Liver (tissue), 9 donors: ENCODE results near the gene SLC24A3. TPM values are rescaled to one million over a fixed set of nuclear protein-coding genes. Genes with fewer than 3 reads are reported as not detected.

Experiments
- DNase-seq: peaks from one replicate; pipeline ENCODE4 v3.0.0-alpha.2; 2017; ENCODE audit warnings: low spot score
- H3K27ac ChIP-seq, 2 donors: one replicate each; pipeline ENCODE4 v1.7.0; 2013; ENCODE audit warnings: inconsistent platforms in 2 of 2, low read length in 2 of 2, control low read depth in 1 of 2, low read depth in 1 of 2, mild to moderate bottlenecking in 1 of 2
- H3K27me3 ChIP-seq, 4 donors: one replicate each; pipeline versions ENCODE4 v1.6.1 to v1.7.0; 2013; ENCODE audit warnings: low read length in 3 of 4, inconsistent platforms in 1 of 4, mild to moderate bottlenecking in 1 of 4, moderate library complexity in 1 of 4; ENCODE audit not compliant: control insufficient read depth in 4 of 4, insufficient read depth in 4 of 4
- H3K36me3 ChIP-seq, 4 donors: one replicate each; pipeline versions ENCODE4 v1.6.1 to v1.7.0; 2013; ENCODE audit warnings: low read length in 3 of 4, mild to moderate bottlenecking in 3 of 4, low read depth in 1 of 4, moderate library complexity in 1 of 4; ENCODE audit not compliant: control insufficient read depth in 4 of 4, insufficient read depth in 3 of 4
- H3K4me1 ChIP-seq, 4 donors: one replicate each; pipeline versions ENCODE4 v1.6.1 to v1.7.0; 2013; ENCODE audit warnings: low read length in 3 of 4, mild to moderate bottlenecking in 3 of 4, moderate library complexity in 1 of 4; ENCODE audit not compliant: control insufficient read depth in 4 of 4, insufficient read depth in 4 of 4
- H3K4me3 ChIP-seq, 3 donors: one replicate each; pipeline versions ENCODE4 v1.6.1 to v1.7.0; 2013; ENCODE audit warnings: low read length in 3 of 3, control low read depth in 1 of 3, low read depth in 1 of 3, mild to moderate bottlenecking in 1 of 3
- H3K9ac ChIP-seq, 2 donors: one replicate each; pipeline ENCODE4 v1.7.0; 2013; ENCODE audit warnings: low read length in 2 of 2, mild to moderate bottlenecking in 2 of 2, moderate library complexity in 2 of 2, control low read depth in 1 of 2, low read depth in 1 of 2
- H3K9me3 ChIP-seq, 4 donors: one replicate each; pipeline versions ENCODE4 v1.6.1 to v1.7.0; 2013; ENCODE audit warnings: low read length in 3 of 4; ENCODE audit not compliant: control insufficient read depth in 4 of 4
- EGR1 ChIP-seq, 2 donors: IDR thresholded peaks; 2 replicates each; pipeline ENCODE4 v1.6.1; 2016 to 2018; ENCODE audit warnings: antibody characterized with exemption in 2 of 2, low read depth in 2 of 2
- FOXA1 ChIP-seq: IDR thresholded peaks from 2 replicates; pipeline ENCODE4 v1.6.1; 2016; ENCODE audit warnings: antibody characterized with exemption
- FOXA2 ChIP-seq: IDR thresholded peaks from 2 replicates; pipeline ENCODE4 v1.6.1; 2016; ENCODE audit warnings: antibody characterized with exemption
- GABPA ChIP-seq, 2 donors: IDR thresholded peaks in 1 of 2; conservative IDR thresholded peaks in 1 of 2; 2 replicates each; pipeline ENCODE4 v1.6.1; 2016; ENCODE audit warnings: antibody characterized with exemption in 2 of 2, mild to moderate bottlenecking in 1 of 2, moderate library complexity in 1 of 2
- HNF4A ChIP-seq, 2 donors: conservative IDR thresholded peaks; 2 replicates each; pipeline ENCODE4 v1.6.1; 2016; ENCODE audit warnings: antibody characterized with exemption in 2 of 2, mild to moderate bottlenecking in 2 of 2
- HNF4G ChIP-seq: IDR thresholded peaks from 2 replicates; pipeline ENCODE4 v1.6.1; 2016; ENCODE audit warnings: antibody characterized with exemption
- JUND ChIP-seq, 2 donors: IDR thresholded peaks; 2 replicates each; pipeline ENCODE4 v1.6.1; 2016; ENCODE audit warnings: antibody characterized with exemption in 2 of 2
- MAX ChIP-seq: IDR thresholded peaks from 2 replicates; pipeline ENCODE4 v1.6.1; 2016; ENCODE audit warnings: antibody characterized with exemption
- NR2F2 ChIP-seq: IDR thresholded peaks from 2 replicates; pipeline ENCODE4 v1.6.1; 2016; ENCODE audit warnings: antibody characterized with exemption
- RAD21 ChIP-seq, 2 donors: IDR thresholded peaks; 2 replicates each; pipeline ENCODE4 v1.6.1; 2016; ENCODE audit warnings: antibody characterized with exemption in 2 of 2, mild to moderate bottlenecking in 2 of 2
- RXRA ChIP-seq, 2 donors: IDR thresholded peaks; 2 replicates each; pipeline ENCODE4 v1.6.1; 2017 to 2018; ENCODE audit warnings: antibody characterized with exemption in 2 of 2, mild to moderate bottlenecking in 1 of 2
- SP1 ChIP-seq: IDR thresholded peaks from 2 replicates; pipeline ENCODE4 v1.6.1; 2018; ENCODE audit warnings: antibody characterized with exemption, mild to moderate bottlenecking
- TAF1 ChIP-seq: conservative IDR thresholded peaks from 2 replicates; pipeline ENCODE4 v1.6.1; 2016; ENCODE audit warnings: antibody characterized with exemption, mild to moderate bottlenecking
- YY1 ChIP-seq: IDR thresholded peaks from 2 replicates; pipeline ENCODE4 v1.6.1; 2016; ENCODE audit warnings: antibody characterized with exemption, mild to moderate bottlenecking
- ZBTB33 ChIP-seq: IDR thresholded peaks from 2 replicates; pipeline ENCODE4 v1.6.1; 2016; ENCODE audit warnings: antibody characterized with exemption
- WGBS: extraction: QIAGEN DNeasy Blood & Tissue Kit; methylation state at CpG from one replicate; pipeline ENCODE4 v1.1.7; 2013; 5-methylcytosine and 5-hydroxymethylcytosine counted together
- polyA plus RNA-seq, 2 donors: library from polyadenylated mRNA; stranded (reverse) in 1 of 2; unstranded in 1 of 2; fragments of 200-250 nt in 1 of 2; fragments of >200 nt in 1 of 2; fragmentation: Nextera tagmentation in 1 of 2; extraction: Ambion mirVana in 1 of 2; gene quantifications; one replicate each; pipeline versions ENCODE4 v1.2.1 to v1.2.3, GENCODE V29; 2013 to 2015
- total RNA-seq, 2 donors: library from RNA; depleted of rRNA; stranded (reverse); fragments of >200 nt; gene quantifications; one replicate each; pipeline ENCODE4 v1.2.3, GENCODE V29; 2014
- TF ChIP-seq, protein P1 (sequence below): IDR thresholded peaks from 2 replicates; pipeline ENCODE4 v1.6.1; 2016; ENCODE audit warnings: antibody characterized with exemption
- TF ChIP-seq, protein P2 (sequence below): fragments of 150-350 bp; IDR thresholded peaks from 2 replicates; pipeline ENCODE4 v1.5.1; 2017; ENCODE audit warnings: improper control_type of control experiment, low read depth, low read length; ENCODE audit not compliant: missing input control
- TF ChIP-seq, protein P3 (sequence below): IDR thresholded peaks from 2 replicates; pipeline ENCODE4 v1.6.1; 2016; ENCODE audit warnings: antibody characterized with exemption, mild to moderate bottlenecking
- donor health status: healthy.
- donor health status: healthy.
- donor health status: healthy.
- donor health status: healthy.
- donor health status: healthy.

The SLC24A3 gene
- total and polyA plus RNA-seq, 4 donors, result 0.28 to 1.8 (median 0.46) TPM

GRCh38 chr20:19552221-19553180, 340.1 kb downstream of the SLC24A3 start:
- Histone ChIP-seq H3K4me1 (no peaks in the 10 kb centered on the region), H3K9ac (no peak overlapping the region), H3K4me3 (no peak overlapping the region), H3K27ac (no peak overlapping the region), H3K36me3 (no peaks in the 10 kb centered on the region), H3K27me3 (no peaks in the 10 kb centered on the region), H3K9me3 (no peaks in the 10 kb centered on the region)
- DNase-seq, result no peak
- TF ChIP-seq FOXA2 (no peak), HNF4G (no peak), GABPA (IDR thresholded peaks at IDR 0.05 in 1 of 2, conservative IDR thresholded peaks at IDR 0.05 in 1 of 2) (no peak), NR2F2 (no peak), HNF4A (conservative IDR thresholded peaks at IDR 0.05) (no peak), EGR1 (IDR thresholded peaks at IDR 0.05; ENCODE audit: low read depth in 2 of 2) (no peak), RXRA (IDR thresholded peaks at IDR 0.05) (no peak), JUND (IDR thresholded peaks at IDR 0.05) (no peak), TAF1 (no peak), RAD21 (IDR thresholded peaks at IDR 0.05) (no peak), YY1 (no peak), ZBTB33 (no peak), FOXA1 (no peak), MAX (no peak), SP1 (no peak)
- TF ChIP-seq, protein P1, sequence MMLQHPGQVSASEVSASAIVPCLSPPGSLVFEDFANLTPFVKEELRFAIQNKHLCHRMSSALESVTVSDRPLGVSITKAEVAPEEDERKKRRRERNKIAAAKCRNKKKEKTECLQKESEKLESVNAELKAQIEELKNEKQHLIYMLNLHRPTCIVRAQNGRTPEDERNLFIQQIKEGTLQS, result no peak
- TF ChIP-seq, protein P2, sequence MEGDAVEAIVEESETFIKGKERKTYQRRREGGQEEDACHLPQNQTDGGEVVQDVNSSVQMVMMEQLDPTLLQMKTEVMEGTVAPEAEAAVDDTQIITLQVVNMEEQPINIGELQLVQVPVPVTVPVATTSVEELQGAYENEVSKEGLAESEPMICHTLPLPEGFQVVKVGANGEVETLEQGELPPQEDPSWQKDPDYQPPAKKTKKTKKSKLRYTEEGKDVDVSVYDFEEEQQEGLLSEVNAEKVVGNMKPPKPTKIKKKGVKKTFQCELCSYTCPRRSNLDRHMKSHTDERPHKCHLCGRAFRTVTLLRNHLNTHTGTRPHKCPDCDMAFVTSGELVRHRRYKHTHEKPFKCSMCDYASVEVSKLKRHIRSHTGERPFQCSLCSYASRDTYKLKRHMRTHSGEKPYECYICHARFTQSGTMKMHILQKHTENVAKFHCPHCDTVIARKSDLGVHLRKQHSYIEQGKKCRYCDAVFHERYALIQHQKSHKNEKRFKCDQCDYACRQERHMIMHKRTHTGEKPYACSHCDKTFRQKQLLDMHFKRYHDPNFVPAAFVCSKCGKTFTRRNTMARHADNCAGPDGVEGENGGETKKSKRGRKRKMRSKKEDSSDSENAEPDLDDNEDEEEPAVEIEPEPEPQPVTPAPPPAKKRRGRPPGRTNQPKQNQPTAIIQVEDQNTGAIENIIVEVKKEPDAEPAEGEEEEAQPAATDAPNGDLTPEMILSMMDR, result no peak
- TF ChIP-seq, protein P3, sequence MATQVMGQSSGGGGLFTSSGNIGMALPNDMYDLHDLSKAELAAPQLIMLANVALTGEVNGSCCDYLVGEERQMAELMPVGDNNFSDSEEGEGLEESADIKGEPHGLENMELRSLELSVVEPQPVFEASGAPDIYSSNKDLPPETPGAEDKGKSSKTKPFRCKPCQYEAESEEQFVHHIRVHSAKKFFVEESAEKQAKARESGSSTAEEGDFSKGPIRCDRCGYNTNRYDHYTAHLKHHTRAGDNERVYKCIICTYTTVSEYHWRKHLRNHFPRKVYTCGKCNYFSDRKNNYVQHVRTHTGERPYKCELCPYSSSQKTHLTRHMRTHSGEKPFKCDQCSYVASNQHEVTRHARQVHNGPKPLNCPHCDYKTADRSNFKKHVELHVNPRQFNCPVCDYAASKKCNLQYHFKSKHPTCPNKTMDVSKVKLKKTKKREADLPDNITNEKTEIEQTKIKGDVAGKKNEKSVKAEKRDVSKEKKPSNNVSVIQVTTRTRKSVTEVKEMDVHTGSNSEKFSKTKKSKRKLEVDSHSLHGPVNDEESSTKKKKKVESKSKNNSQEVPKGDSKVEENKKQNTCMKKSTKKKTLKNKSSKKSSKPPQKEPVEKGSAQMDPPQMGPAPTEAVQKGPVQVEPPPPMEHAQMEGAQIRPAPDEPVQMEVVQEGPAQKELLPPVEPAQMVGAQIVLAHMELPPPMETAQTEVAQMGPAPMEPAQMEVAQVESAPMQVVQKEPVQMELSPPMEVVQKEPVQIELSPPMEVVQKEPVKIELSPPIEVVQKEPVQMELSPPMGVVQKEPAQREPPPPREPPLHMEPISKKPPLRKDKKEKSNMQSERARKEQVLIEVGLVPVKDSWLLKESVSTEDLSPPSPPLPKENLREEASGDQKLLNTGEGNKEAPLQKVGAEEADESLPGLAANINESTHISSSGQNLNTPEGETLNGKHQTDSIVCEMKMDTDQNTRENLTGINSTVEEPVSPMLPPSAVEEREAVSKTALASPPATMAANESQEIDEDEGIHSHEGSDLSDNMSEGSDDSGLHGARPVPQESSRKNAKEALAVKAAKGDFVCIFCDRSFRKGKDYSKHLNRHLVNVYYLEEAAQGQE, result no peak
- 60% methylated on average over 9 of the region's 9 CpGs for WGBS
